Loucy (cell line): ENCODE results near the gene IFNGR1.

ENCODE experiments used
- EZH2phosphoT487 ChIP-seq: fragments of 200-600 bp; IDR thresholded peaks from 2 replicates; pipeline ENCODE4 v1.6.1; 2018; ENCODE audit warnings: antibody characterized with exemption, mild to moderate bottlenecking, moderate library complexity, borderline replicate concordance
- TF ChIP-seq, protein P1 (sequence below): fragments of 200-600 bp; sonication (generic); conservative IDR thresholded peaks from 2 replicates; pipeline ENCODE4 v1.5.1; 2014; ENCODE audit warnings: mild to moderate bottlenecking, antibody characterized with exemption, low read length

GRCh38 chr6:137162692-137163306 is 56.4 kb downstream of the IFNGR1 start:
- TF ChIP-seq, protein P1, sequence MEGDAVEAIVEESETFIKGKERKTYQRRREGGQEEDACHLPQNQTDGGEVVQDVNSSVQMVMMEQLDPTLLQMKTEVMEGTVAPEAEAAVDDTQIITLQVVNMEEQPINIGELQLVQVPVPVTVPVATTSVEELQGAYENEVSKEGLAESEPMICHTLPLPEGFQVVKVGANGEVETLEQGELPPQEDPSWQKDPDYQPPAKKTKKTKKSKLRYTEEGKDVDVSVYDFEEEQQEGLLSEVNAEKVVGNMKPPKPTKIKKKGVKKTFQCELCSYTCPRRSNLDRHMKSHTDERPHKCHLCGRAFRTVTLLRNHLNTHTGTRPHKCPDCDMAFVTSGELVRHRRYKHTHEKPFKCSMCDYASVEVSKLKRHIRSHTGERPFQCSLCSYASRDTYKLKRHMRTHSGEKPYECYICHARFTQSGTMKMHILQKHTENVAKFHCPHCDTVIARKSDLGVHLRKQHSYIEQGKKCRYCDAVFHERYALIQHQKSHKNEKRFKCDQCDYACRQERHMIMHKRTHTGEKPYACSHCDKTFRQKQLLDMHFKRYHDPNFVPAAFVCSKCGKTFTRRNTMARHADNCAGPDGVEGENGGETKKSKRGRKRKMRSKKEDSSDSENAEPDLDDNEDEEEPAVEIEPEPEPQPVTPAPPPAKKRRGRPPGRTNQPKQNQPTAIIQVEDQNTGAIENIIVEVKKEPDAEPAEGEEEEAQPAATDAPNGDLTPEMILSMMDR: no peak
- no peak for TF ChIP-seq EZH2phosphoT487
